Measurements from ENCODE around the gene SCCPDH. TPM values are rescaled to one million over a fixed set of nuclear protein-coding genes. Genes with fewer than 3 reads are reported as not detected.

The SCCPDH gene
- total and polyA plus RNA-seq, 2 of the 13 experiments (the other 11 are each of a cell fraction or from before 2014, with no cell fraction given): 36.7 to 62.3 TPM

DNA sequence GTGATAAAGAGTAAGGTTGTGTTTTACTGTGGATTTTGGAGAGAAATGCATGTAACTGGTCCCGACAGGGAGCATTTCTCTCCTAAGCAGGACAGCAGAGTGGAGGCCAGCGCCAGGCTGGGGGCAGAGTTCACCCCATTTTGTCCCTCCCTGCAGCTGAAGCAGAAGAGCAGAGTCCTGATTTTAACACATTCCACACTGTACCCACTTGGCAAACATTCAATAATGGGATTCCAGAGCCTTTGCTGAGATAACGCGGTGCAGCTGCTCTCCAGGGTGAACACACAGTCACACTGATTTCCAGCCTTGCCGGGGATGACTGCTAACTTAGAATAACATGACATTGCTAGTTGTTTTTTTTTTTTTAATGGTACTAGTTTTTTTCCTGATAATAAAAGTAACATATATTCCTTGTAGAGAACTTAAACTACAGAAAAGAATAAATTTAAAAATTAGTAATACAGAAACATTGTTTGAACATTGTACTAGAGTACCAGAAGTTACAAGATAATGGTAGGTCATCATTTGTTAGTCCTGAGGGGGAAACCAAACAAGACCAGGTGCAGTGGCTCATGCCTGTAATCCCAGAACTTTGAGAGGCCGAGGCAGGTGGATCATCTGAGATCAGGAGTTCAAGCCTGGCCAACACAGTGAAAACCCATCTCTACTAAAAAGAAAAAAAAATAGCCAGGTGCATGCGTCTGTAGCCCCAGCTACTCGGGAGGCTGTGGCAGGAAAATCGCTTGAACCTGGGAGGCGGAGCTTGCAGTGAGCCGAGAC lies 77.2 kb downstream of the SCCPDH start (continued):
- TF ChIP-seq, protein P1, sequence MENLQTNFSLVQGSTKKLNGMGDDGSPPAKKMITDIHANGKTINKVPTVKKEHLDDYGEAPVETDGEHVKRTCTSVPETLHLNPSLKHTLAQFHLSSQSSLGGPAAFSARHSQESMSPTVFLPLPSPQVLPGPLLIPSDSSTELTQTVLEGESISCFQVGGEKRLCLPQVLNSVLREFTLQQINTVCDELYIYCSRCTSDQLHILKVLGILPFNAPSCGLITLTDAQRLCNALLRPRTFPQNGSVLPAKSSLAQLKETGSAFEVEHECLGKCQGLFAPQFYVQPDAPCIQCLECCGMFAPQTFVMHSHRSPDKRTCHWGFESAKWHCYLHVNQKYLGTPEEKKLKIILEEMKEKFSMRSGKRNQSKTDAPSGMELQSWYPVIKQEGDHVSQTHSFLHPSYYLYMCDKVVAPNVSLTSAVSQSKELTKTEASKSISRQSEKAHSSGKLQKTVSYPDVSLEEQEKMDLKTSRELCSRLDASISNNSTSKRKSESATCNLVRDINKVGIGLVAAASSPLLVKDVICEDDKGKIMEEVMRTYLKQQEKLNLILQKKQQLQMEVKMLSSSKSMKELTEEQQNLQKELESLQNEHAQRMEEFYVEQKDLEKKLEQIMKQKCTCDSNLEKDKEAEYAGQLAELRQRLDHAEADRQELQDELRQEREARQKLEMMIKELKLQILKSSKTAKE (CRISPR knock-in tag; IDR thresholded peaks at IDR 0.05; ENCODE audit: borderline replicate concordance): no peak
- TF ChIP-seq IRX3 (CRISPR knock-in tag; IDR thresholded peaks at IDR 0.05; ENCODE audit: borderline replicate concordance, low read depth) (no peak), ZEB1 (IDR thresholded peaks at IDR 0.05; ENCODE audit: insufficient replicate concordance, low read depth) (peak; percentile 42), SAP130 (CRISPR knock-in tag; IDR thresholded peaks at IDR 0.05; ENCODE audit: low read depth) (peak; percentile 44; the same call in 1 of the 2 replicates), ZNF709 (CRISPR knock-in tag; IDR thresholded peaks at IDR 0.05) (no peak), KDM3A (CRISPR knock-in tag; IDR thresholded peaks at IDR 0.05; ENCODE audit: low read depth) (no peak), ZMYM3 (CRISPR knock-in tag; IDR thresholded peaks at IDR 0.05) (peak; percentile 39; the same call in 1 of the 2 replicates), ZNF124 (CRISPR knock-in tag; IDR thresholded peaks at IDR 0.05) (no peak), IKZF4 (CRISPR knock-in tag; IDR thresholded peaks at IDR 0.05; ENCODE audit: borderline replicate concordance, low read depth, not compliant biosample characterization) (no peak), ZSCAN31 (CRISPR knock-in tag; IDR thresholded peaks at IDR 0.05; ENCODE audit: low read depth) (no peak), TEAD3 (CRISPR knock-in tag; optimal IDR thresholded peaks at IDR 0.05; ENCODE audit: borderline replicate concordance) (peak; percentile 94), PTBP1 (IDR thresholded peaks at IDR 0.05; ENCODE audit: low read depth, low read length, poor library complexity, severe bottlenecking) (no peak), HNF4G (IDR thresholded peaks at IDR 0.05; ENCODE audit: borderline replicate concordance, low read depth, low read length) (peak; percentile 85; the same call in 1 of the 2 replicates), HNF4G (CRISPR knock-in tag; IDR thresholded peaks at IDR 0.05; ENCODE audit: borderline replicate concordance, low read depth) (peak; percentile 26; the same call in 1 of the 2 replicates)
- TF ChIP-seq, protein P2, sequence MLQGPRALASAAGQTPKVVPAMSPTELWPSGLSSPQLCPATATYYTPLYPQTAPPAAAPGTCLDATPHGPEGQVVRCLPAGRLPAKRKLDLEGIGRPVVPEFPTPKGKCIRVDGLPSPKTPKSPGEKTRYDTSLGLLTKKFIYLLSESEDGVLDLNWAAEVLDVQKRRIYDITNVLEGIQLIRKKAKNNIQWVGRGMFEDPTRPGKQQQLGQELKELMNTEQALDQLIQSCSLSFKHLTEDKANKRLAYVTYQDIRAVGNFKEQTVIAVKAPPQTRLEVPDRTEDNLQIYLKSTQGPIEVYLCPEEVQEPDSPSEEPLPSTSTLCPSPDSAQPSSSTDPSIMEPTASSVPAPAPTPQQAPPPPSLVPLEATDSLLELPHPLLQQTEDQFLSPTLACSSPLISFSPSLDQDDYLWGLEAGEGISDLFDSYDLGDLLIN (CRISPR knock-in tag; IDR thresholded peaks at IDR 0.05; ENCODE audit: borderline replicate concordance): no peak
- TF ChIP-seq, protein P3, sequence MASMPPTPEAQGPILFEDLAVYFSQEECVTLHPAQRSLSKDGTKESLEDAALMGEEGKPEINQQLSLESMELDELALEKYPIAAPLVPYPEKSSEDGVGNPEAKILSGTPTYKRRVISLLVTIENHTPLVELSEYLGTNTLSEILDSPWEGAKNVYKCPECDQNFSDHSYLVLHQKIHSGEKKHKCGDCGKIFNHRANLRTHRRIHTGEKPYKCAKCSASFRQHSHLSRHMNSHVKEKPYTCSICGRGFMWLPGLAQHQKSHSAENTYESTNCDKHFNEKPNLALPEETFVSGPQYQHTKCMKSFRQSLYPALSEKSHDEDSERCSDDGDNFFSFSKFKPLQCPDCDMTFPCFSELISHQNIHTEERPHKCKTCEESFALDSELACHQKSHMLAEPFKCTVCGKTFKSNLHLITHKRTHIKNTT (CRISPR knock-in tag; IDR thresholded peaks at IDR 0.05): no peak
- TF ChIP-seq, protein P4, sequence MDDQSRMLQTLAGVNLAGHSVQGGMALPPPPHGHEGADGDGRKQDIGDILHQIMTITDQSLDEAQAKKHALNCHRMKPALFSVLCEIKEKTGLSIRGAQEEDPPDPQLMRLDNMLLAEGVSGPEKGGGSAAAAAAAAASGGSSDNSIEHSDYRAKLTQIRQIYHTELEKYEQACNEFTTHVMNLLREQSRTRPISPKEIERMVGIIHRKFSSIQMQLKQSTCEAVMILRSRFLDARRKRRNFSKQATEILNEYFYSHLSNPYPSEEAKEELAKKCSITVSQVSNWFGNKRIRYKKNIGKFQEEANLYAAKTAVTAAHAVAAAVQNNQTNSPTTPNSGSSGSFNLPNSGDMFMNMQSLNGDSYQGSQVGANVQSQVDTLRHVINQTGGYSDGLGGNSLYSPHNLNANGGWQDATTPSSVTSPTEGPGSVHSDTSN (CRISPR knock-in tag; IDR thresholded peaks at IDR 0.05; ENCODE audit: borderline replicate concordance): 0 out of 2 replicates have a peak, but pooled peaks have one; percentile 35
- TF ChIP-seq, protein P5, sequence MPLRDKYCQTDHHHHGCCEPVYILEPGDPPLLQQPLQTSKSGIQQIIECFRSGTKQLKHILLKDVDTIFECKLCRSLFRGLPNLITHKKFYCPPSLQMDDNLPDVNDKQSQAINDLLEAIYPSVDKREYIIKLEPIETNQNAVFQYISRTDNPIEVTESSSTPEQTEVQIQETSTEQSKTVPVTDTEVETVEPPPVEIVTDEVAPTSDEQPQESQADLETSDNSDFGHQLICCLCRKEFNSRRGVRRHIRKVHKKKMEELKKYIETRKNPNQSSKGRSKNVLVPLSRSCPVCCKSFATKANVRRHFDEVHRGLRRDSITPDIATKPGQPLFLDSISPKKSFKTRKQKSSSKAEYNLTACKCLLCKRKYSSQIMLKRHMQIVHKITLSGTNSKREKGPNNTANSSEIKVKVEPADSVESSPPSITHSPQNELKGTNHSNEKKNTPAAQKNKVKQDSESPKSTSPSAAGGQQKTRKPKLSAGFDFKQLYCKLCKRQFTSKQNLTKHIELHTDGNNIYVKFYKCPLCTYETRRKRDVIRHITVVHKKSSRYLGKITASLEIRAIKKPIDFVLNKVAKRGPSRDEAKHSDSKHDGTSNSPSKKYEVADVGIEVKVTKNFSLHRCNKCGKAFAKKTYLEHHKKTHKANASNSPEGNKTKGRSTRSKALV (CRISPR knock-in tag; IDR thresholded peaks at IDR 0.05): 0 out of 2 replicates have a peak, but pooled peaks have one; percentile 58
- TF ChIP-seq, protein P6, sequence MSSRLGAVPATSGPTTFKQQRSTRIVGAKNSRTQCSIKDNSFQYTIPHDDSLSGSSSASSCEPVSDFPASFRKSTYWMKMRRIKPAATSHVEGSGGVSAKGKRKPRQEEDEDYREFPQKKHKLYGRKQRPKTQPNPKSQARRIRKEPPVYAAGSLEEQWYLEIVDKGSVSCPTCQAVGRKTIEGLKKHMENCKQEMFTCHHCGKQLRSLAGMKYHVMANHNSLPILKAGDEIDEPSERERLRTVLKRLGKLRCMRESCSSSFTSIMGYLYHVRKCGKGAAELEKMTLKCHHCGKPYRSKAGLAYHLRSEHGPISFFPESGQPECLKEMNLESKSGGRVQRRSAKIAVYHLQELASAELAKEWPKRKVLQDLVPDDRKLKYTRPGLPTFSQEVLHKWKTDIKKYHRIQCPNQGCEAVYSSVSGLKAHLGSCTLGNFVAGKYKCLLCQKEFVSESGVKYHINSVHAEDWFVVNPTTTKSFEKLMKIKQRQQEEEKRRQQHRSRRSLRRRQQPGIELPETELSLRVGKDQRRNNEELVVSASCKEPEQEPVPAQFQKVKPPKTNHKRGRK (CRISPR knock-in tag; IDR thresholded peaks at IDR 0.05): no peak

Measured in HepG2 (cell line).